NCI-H128 (cell line): ENCODE measurements around the gene HBA1.
"Not testable (repeated sequence)": the region's sequence is repeated elsewhere in the genome, so short reads cannot be mapped to it uniquely, and the experiment has no call there.

Experiments
- DNase-seq: peaks from one replicate; lab custom pipeline; 2025; ENCODE audit not compliant: unreplicated experiment; lab: John Stamatoyannopoulos, UW

The HBA1 gene

GRCh38 chr16:159136-159849, 17.2 kb upstream of the HBA1 start:
- DNase-seq, result no peak

GRCh38 chr16:160242-160641, 16.2 kb upstream of the HBA1 start:
- not testable (repeated sequence) for DNase-seq

GRCh38 chr16:160691-161190, 15.7 kb upstream of the HBA1 start:
- no peak for DNase-seq

DNA sequence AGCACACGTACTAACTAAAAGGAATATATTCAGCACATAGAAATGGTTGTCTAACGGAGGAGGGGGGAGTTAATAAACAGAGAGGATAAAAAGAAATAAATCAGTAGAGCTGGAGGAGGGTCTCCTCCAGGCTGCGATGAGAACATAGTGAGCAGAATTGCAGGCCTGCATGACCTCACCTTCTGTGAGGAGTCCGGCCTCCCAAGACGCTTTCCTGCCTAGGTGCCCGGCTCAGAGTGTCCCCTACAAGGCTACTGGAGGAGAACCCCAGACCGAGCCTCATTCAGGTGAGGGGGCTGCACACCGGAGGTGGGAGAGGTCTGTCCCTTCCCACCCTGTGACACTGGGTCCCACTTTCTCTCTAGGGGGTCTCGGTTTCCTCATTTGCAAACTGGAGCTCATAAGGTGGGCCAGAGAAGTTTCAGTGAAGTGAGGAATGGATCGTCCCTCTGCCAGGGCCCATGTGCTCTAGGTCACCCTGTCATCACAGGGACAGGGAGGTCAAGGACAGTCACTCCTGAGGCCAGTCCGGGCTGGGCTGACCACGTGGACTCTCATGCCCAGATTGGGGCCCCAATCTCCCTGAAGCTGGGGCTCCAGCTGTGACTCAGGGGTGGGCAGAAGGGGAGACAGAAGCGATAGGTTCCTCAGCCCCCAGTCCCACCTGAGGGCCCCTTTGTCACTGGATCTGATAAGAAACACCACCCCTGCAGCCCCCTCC, 14.0 kb upstream of the HBA1 start:
- DNase-seq, result no peak

DNA sequence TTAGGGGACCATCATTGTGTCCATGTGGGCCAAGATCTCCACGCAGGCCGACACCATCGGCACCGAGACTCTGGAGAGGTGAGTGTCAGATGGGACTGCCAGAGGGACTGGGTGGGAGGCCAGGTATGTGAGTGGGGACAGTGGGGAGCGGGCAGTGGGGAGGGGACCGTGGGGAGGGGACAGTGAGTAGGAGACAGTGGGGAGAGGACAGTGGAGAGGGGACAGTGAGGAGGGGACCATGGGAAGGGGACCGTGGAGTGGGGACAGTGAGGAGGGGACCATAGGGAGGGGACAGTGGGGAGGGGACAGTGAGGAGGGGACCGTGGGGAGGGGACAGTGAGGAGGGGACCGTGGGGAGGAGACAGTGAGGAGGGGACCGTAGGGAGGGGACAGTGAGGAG, 13.3 kb upstream of the HBA1 start:
- DNase-seq, result not testable (repeated sequence)

GRCh38 chr16:163696-164095, 12.8 kb upstream of the HBA1 start:
- DNase-seq, result not testable (repeated sequence)

- DNase-seq, result not testable (repeated sequence)
Observed at GRCh38 chr16:164134-164823, 12.2 kb upstream of the HBA1 start.

GRCh38 chr16:164827-165538, 11.5 kb upstream of the HBA1 start:
- DNase-seq, result no peak

GRCh38 chr16:165539-166374, 10.7 kb upstream of the HBA1 start, which contains the start of gene HBM:
HBM (plus strand) TSS chr16:165978; CDS start chr16:165998, 20 bp downstream.
- DNase-seq, result no peak

- no peak for DNase-seq
Observed at GRCh38 chr16:166375-167121, 9.9 kb upstream of the HBA1 start.

DNA sequence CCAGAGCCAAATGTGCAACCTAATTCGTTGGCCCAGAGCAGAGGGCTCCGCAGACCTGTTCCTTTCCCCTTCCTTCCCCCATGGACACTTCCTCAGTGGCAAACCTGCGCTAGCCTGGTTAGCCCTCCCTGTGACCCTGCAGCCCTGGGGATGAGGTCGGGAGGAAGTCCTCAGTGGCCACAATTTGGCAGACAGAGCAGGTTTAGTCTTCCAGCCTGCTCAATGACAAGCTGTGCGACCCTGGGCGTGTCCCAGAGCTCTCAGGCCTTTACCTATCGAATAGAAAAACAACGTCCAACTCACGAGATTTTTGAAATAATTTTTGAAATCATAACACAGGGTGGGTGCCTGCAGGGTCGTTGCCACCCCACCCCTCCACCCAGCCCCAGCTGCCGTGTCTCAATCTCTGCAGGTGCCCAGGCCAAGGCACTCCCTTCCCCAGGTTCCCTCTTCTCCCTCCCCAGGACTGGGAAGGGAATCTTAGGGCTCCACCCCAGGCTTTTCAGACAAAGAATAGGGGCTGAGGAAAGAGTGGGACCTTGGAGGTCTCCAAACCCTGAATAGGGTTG, 9.3 kb upstream of the HBA1 start:
- no peak for DNase-seq

GRCh38 chr16:168424-168823, 8.1 kb upstream of the HBA1 start:
- DNase-seq, result no peak

DNA sequence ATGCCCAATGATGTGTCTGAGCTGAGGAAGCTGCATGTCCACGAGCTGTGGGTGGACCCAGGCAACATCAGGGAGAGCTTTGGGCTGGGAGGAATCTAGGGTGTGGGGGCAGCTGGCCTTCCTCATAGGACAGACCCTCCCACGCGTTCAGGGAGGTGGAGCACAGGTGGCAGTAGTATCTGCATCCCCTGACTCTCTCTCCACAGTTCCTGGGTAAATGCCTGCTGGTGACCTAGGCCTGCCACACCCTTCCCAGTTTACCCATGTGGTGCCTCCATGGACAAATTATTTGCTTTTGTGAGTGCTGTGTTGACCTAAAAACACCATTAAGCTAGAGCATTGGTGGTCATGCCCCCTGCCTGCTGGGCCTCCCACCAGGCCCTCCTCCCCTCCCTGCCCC, 7.5 kb upstream of the HBA1 start:
- no peak for DNase-seq

GRCh38 chr16:170088-170507, 6.4 kb upstream of the HBA1 start:
- not testable (repeated sequence) for DNase-seq

GRCh38 chr16:170788-171187, 5.7 kb upstream of the HBA1 start:
- no peak for DNase-seq

DNA sequence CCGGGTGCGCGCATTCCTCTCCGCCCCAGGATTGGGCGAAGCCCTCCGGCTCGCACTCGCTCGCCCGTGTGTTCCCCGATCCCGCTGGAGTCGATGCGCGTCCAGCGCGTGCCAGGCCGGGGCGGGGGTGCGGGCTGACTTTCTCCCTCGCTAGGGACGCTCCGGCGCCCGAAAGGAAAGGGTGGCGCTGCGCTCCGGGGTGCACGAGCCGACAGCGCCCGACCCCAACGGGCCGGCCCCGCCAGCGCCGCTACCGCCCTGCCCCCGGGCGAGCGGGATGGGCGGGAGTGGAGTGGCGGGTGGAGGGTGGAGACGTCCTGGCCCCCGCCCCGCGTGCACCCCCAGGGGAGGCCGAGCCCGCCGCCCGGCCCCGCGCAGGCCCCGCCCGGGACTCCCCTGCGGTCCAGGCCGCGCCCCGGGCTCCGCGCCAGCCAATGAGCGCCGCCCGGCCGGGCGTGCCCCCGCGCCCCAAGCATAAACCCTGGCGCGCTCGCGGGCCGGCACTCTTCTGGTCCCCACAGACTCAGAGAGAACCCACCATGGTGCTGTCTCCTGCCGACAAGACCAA, 4.0 kb upstream of the HBA1 start, which contains the start of gene HBA2:
TSS of gene HBA2 (plus strand) at position 503 of the 568 bp plus-strand sequence. CDS start at position 540, 37 bp downstream.
- DNase-seq, result not testable (repeated sequence)

DNA sequence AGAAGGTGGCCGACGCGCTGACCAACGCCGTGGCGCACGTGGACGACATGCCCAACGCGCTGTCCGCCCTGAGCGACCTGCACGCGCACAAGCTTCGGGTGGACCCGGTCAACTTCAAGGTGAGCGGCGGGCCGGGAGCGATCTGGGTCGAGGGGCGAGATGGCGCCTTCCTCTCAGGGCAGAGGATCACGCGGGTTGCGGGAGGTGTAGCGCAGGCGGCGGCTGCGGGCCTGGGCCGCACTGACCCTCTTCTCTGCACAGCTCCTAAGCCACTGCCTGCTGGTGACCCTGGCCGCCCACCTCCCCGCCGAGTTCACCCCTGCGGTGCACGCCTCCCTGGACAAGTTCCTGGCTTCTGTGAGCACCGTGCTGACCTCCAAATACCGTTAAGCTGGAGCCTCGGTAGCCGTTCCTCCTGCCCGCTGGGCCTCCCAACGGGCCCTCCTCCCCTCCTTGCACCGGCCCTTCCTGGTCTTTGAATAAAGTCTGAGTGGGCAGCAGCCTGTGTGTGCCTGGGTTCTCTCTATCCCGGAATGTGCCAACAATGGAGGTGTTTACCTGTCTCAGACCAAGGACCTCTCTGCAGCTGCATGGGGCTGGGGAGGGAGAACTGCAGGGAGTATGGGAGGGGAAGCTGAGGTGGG, 3.1 kb upstream of the HBA1 start:
- DNase-seq, result not testable (repeated sequence)
